Stimulated activated CD4-positive, alpha-beta T cell treated with anti-CD3 and anti-CD28 coated beads, Interleukin-4, amount 100 ng/mL, for 4 hours (primary cell): ENCODE results near the gene KRTAP5-10.
"Not testable (repeated sequence)": the region's sequence is repeated elsewhere in the genome, so short reads cannot be mapped to it uniquely, and the experiment has no call there.

Experiments used
- DNase-seq, 2 experiments: peaks; one replicate each; pipeline ENCODE4 v3.0.0-alpha.2; 2020

Gene KRTAP5-10

GRCh38 chr11:71565263-71565662, at the start of gene KRTAP5-10:
Gene KRTAP5-10 (plus strand): TSS chr11:71565563. CDS start chr11:71565588, 25 bp downstream.
- no peak for DNase-seq

DNA sequence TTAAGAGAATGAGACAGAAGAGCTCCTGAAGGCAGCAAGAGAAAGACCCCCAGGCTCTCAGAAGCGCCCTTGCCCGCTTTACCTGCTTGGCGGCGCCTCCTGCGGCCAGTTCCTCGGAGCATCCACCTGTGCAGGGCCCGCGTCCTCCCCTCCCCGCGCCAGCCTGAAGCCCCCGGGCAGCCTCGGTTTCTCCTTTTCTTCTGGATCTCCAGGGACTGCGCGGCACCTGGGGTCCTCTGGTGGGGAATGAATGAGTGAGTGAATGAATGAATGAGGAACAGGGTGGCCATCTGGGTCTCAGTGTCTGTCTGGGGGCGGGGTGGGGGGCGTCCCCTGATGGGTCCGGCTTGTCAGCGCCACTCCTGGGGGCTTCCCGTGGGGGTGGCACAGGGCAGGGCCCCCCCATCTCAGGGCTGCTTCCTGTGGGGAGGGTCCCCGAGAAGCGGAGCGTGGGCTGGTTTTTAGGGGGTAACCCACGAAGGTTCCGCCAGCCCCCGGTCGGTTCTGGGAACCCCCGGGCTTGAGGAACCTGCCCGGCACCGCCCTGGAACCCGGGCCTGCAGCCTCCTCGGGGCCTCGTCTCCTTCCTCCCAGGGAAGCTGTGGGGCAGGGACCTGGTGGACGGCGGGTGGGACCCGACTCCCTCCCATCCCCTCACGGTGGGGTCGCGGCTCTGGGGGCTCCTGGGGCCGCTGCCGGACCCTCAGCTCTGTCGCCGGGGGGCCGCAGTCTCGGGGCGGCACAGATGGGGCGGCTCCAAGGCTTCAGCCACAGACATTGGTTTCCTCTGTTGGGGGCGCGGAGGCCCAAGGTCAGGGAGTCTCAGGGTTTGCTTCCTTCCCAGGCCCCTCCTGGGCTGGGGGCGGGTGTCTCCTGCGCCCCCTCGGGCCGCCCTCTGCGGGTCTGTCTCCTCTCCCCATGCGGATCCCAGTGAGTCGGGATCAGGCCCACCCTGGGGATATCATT, 46.6 kb upstream of the KRTAP5-10 start:
- DNase-seq, result no peak

DNA sequence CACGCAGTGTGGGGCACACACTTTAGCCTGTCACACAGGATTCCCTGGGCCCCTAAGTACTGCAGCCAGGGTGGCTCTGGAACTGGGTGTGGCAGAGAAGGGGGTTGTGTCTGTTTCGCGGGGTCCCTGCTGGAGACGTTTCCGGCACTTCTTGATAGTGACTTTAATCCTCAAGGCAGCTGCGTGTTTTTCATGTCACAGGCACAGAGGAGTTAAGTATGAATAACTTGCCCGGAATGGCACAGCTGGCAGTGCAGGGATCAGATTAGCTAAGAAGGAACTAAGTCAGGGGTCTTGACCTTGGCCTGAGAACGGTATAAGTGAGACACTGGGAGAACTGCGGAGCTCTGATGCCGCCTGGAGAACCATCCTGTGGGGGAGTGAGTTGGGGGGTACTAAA, 45.8 kb upstream of the KRTAP5-10 start:
- DNase-seq, result no peak

DNA sequence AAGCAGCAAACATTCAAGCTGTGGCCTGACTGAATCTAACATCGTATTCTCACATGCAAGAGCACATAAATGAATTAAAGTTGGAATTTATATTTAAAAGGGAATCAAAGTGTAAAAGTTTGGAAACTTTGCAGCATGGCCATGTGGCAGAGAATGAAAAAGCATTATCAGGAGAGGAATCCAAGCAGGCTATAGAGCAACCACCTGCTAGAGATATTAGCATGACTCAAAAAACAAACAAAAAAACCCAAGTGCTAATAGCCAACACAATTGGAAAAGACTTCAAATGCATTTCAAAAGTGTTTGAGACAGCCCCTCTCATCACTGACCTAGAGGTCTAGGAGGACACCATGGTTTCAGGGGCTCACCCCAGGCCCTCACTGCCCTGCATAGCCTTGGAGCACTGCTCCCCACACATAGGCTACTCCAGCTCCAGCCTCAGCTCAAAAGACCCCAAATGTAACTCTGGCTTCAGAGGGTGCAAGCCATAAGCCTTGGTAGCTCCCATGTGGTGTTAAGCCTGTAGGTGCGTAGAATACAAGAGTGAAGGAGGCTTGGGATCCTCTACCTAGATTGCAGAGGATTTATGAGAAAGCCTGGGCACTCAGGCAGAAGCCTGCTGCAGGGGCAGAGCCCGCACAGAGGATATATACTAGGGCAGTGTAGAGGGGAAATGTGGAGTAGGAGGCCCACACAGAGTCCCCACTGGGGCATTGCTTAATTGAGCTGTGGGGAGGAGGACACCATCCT, 40.0 kb upstream of the KRTAP5-10 start:
- DNase-seq, result no peak

GRCh38 chr11:71525938-71526495, 39.3 kb upstream of the KRTAP5-10 start:
- no peak for DNase-seq

GRCh38 chr11:71526796-71527575, 38.4 kb upstream of the KRTAP5-10 start, which contains the start of gene KRTAP5-7:
Gene KRTAP5-7 (plus strand): TSS chr11:71527267. CDS start chr11:71527301, 34 bp downstream.
- not testable (repeated sequence) for DNase-seq

GRCh38 chr11:71527576-71528210, 37.7 kb upstream of the KRTAP5-10 start:
- DNase-seq, result no peak

GRCh38 chr11:71530602-71531001, 34.8 kb upstream of the KRTAP5-10 start:
- no peak for DNase-seq

- DNase-seq, result no peak
These were observed 33.2 kb upstream of the KRTAP5-10 start for GRCh38 chr11:71532036-71532610.

- DNase-seq, result not testable (repeated sequence)
These were observed 30.4 kb upstream of the KRTAP5-10 start for GRCh38 chr11:71534711-71535608.

DNA sequence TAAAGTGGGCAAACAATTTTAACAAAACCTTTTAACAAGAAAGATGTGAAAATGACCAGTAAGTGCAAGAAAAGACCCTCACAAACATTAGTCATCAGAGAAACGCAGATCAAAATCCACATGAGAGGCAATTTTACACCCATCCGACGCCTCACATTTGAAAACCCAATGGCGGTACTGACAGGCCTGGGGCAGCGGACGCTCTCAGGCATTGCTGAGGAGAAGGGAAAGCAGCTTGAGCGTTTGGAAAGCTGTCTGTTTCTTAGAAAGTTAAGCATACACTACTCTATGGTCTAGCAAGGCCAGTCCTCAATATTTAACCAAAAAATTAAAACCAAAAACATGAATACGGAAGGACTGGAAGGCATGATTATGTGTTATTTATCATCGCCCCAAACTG, 29.5 kb upstream of the KRTAP5-10 start:
- no peak for DNase-seq

- no peak for DNase-seq
These were observed 27.8 kb upstream of the KRTAP5-10 start for GRCh38 chr11:71537537-71537936.

DNA sequence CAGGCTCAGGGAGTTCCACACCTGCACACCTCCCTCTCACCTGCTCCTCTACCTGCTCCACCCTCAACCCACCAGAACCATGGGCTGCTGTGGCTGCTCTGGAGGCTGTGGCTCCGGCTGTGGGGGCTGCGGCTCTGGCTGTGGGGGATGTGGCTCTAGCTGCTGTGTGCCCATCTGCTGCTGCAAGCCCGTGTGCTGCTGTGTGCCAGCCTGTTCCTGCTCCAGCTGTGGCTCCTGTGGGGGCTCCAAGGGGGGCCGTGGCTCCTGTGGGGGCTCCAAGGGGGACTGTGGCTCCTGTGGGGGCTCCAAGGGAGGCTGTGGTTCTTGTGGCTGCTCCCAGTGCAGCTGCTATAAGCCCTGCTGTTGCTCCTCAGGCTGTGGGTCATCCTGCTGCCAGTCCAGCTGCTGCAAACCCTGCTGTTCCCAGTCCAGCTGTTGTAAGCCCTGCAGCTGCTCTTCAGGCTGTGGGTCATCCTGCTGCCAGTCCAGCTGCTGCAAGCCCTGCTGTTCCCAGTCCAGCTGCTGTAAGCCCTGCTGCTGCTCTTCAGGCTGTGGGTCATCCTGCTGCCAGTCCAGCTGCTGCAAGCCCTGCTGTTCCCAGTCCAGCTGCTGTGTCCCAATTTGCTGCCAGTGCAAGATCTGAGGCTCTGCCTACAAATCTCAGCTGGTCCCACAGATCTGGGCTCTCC, 27.2 kb upstream of the KRTAP5-10 start, which contains the start of gene KRTAP5-8:
KRTAP5-8 (plus strand) TSS at position 49 of the 689 bp plus-strand sequence; CDS start at position 80, 31 bp downstream.
- not testable (repeated sequence) for DNase-seq

DNA sequence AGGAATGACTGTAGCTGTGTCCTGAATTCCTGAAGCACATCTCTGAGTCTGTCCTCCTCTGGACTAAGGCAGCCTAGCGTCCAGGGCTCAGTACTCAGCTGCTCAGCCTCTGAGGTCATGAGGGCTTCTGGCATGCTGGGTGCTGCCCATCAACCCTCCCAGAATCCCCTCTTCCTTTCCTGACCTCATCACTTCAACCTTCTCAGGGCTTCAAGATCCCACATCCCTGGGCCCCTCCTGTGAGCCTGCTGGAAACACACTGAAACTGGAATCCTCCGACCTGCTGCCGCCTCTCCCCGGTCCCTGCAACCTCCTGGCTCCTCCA, 26.7 kb upstream of the KRTAP5-10 start:
- DNase-seq, result no peak

DNA sequence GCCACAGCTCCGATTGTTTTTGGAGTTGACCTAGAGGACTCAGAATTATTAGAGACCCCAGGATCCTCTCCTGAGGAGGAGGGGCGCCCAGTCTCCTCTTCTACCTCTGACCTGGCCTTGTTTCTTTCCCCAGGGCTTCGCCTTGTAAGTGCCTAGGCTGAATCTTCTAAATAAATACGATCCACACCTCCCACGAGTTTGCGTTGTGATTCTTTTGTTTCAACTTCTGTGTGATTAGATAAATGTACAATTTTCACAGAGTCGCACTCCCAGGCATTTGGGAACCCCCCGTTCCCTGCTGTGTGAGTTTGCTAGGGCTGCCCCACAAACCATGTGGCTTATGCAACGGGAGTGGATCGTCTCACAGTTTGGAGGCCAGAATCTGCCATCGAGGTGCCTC, 26.3 kb upstream of the KRTAP5-10 start:
- no peak for DNase-seq

GRCh38 chr11:71539971-71540370, 25.4 kb upstream of the KRTAP5-10 start:
- DNase-seq, result not testable (repeated sequence)

GRCh38 chr11:71540521-71541304, 24.6 kb upstream of the KRTAP5-10 start:
- DNase-seq, result not testable (repeated sequence)

GRCh38 chr11:71542382-71542781, 23.0 kb upstream of the KRTAP5-10 start:
- no peak for DNase-seq
